Calu3 (cell line): ENCODE results near the gene LRP3. TPM values are rescaled to one million over a fixed set of nuclear protein-coding genes. Genes with fewer than 3 reads are reported as not detected.

Source experiments
- BruUV-seq: library from RNA; stranded (reverse); fragments of 400-500 nt; replicated peaks from 2 replicates; lab custom pipeline; 2021; lab: Mats Ljungman, UMichigan
- CTCF ChIA-PET: fragments of 300-600 bp; sonication (Branson Sonifier 250); formaldehyde crosslinking; loops from one replicate; lab custom pipeline; 2022; ENCODE audit warnings: antibody characterized with exemption; lab: Charles Lee
- DNase-seq: peaks from one replicate; pipeline ENCODE4 v3.0.0; 2022
- H3K27ac Mint-ChIP-seq: one replicate; pipeline ENCODE4 v1.8.0; 2022; ENCODE audit warnings: mixed read lengths; ENCODE audit not compliant: unreplicated experiment
- H3K27me3 Mint-ChIP-seq: one replicate; pipeline ENCODE4 v1.8.0; 2022; ENCODE audit warnings: mixed read lengths; ENCODE audit not compliant: unreplicated experiment
- H3K36me3 Mint-ChIP-seq: one replicate; pipeline ENCODE4 v1.8.0; 2022; ENCODE audit warnings: mild to moderate bottlenecking, moderate library complexity, mixed read lengths; ENCODE audit not compliant: insufficient read depth, unreplicated experiment
- H3K4me1 Mint-ChIP-seq: one replicate; pipeline ENCODE4 v1.8.0; 2022; ENCODE audit warnings: mild to moderate bottlenecking, low read depth, mixed read lengths; ENCODE audit not compliant: unreplicated experiment
- H3K4me3 Mint-ChIP-seq: one replicate; pipeline ENCODE4 v1.8.0; 2022; ENCODE audit warnings: mild to moderate bottlenecking, low read depth, moderate library complexity, mixed read lengths; ENCODE audit not compliant: unreplicated experiment
- H3K9me3 Mint-ChIP-seq: one replicate; pipeline ENCODE4 v1.8.0; 2022; ENCODE audit warnings: low read depth, mixed read lengths; ENCODE audit not compliant: unreplicated experiment
- CTCF ChIP-seq: fragments of 200-600 bp; IDR thresholded peaks from one replicate; pipeline ENCODE4 v1.8.0; 2022; ENCODE audit warnings: antibody characterized with exemption; ENCODE audit not compliant: unreplicated experiment
- intact Hi-C: fragments of 100-400 bp; cut with micrococcal nuclease; formaldehyde crosslinking; loops from one replicate; pipeline ENCODE4 v1.10.0; 2022; ENCODE audit not compliant: unreplicated experiment
- total RNA-seq: library from RNA; stranded (reverse); gene quantifications from 2 replicates; pipeline ENCODE4 v1.2.3, GENCODE V29; 2022

Gene LRP3
- total RNA-seq, 1 experiment from 2014 or later: 0.59 TPM

GRCh38 chr19:33210266-33210940 is 16.3 kb downstream of the LRP3 start:
- Mint-ChIP-seq H3K27ac (no peak overlapping the region), H3K4me3 (no peak overlapping the region), H3K36me3 (no peaks in the 10 kb centered on the region), H3K9me3 (no peaks in the 10 kb centered on the region), H3K4me1 (no peaks in the 10 kb centered on the region), H3K27me3 (peaks cover 52% of the 10 kb centered on the region)
- BruUV-seq: no TSS peak
- no peak for TF ChIP-seq CTCF
- CTCF ChIA-PET: no interaction called here
- no peak for DNase-seq
- intact Hi-C loops: no loop called here

GRCh38 chr19:33211794-33212435 is 17.8 kb downstream of the LRP3 start:
- Mint-ChIP-seq H3K27ac (no peak overlapping the region), H3K27me3 (peaks cover 65% of the 10 kb centered on the region), H3K4me1 (no peaks in the 10 kb centered on the region), H3K9me3 (no peaks in the 10 kb centered on the region), H3K36me3 (no peaks in the 10 kb centered on the region), H3K4me3 (no peak overlapping the region)
- intact Hi-C loops: no loop called here
- DNase-seq: no peak
- no peak for TF ChIP-seq CTCF
- CTCF ChIA-PET: interaction anchor here (0.5 kb wide), 2 partner anchors 102 to 437 kb away, joined by 3 read pairs; no protein-coding TSS in a partner anchor
- BruUV-seq: no TSS peak

GRCh38 chr19:33212436-33213172 is 18.5 kb downstream of the LRP3 start:
- intact Hi-C loops: no loop called here
- Mint-ChIP-seq H3K4me3 (no peak overlapping the region), H3K9me3 (no peaks in the 10 kb centered on the region), H3K27me3 (peaks cover 67% of the 10 kb centered on the region), H3K36me3 (no peaks in the 10 kb centered on the region), H3K4me1 (no peaks in the 10 kb centered on the region), H3K27ac (no peak overlapping the region)
- CTCF ChIA-PET: interaction anchor here (0.5 kb wide), 1 partner anchor 436 kb away, joined by 3 read pairs; no protein-coding TSS in a partner anchor
- DNase-seq: no peak
- TF ChIP-seq CTCF: no peak
- BruUV-seq: no TSS peak

- no TSS peak for BruUV-seq
- peak; percentile 58 for DNase-seq
- no peak overlapping the region for H3K4me3 Mint-ChIP-seq
- peaks cover 68% of the 10 kb centered on the region for H3K27me3 Mint-ChIP-seq
- CTCF ChIA-PET: no interaction called here
- no peak overlapping the region for H3K27ac Mint-ChIP-seq
- no peaks in the 10 kb centered on the region for H3K36me3 Mint-ChIP-seq
- H3K9me3 Mint-ChIP-seq: no peaks in the 10 kb centered on the region
- intact Hi-C loops: no loop called here
- peak; percentile 31 for TF ChIP-seq CTCF
- no peaks in the 10 kb centered on the region for H3K4me1 Mint-ChIP-seq
Observed at GRCh38 chr19:33214596-33214995, 20.5 kb downstream of the LRP3 start.
